ENCODE results near the gene BAZ2B. TPM values are rescaled to one million over a fixed set of nuclear protein-coding genes. Genes with fewer than 3 reads are reported as not detected.

Gene BAZ2B
- total and polyA plus RNA-seq, 2 donors (not counting 3 experiments of a cell fraction or from before 2014, with no cell fraction given) = 22.1 to 73.8 TPM

- no TSS peak for BruUV-seq (replicated peaks)
- no peak for TF ChIP-seq EZH2 (IDR thresholded peaks at IDR 0.05; ENCODE audit: borderline replicate concordance, low read depth, low read length, severe bottlenecking)
- peaks cover 7 to 8% of the 10 kb centered on the region in 2 experiments for H3K36me3 ChIP-seq (ENCODE audit: control insufficient read depth in 2 of 2, extremely low read depth in 1 of 2, insufficient read depth in 2 of 2, low read length in 2 of 2)
- ChIA-PET CTCF (interaction anchor here (0.6 to 1.2 kb wide), 3 partner anchors 15 to 143 kb away, joined by 3 to 4 read pairs (median 3); no protein-coding TSS in a partner anchor), POLR2A (no interaction called here)
- no peak overlapping the region for H3K27ac ChIP-seq (ENCODE audit: insufficient read depth, low read depth, low read length)
- intact Hi-C loops (cut with micrococcal nuclease) (no loop called here), dilution Hi-C loops (cut with MboI; ENCODE audit: extremely low pct_ligation_motif_present, low sequenced_read_pairs) (no loop called here)
- peaks cover 2% of the 10 kb centered on the region for H4K20me1 ChIP-seq (replicated peaks; ENCODE audit: control insufficient read depth, extremely low read depth, insufficient read depth, low read length)
- H3K9ac ChIP-seq (replicated peaks; ENCODE audit: extremely low read depth, insufficient read depth, low read length) = no peak overlapping the region
- H3K9me1 ChIP-seq (replicated peaks; ENCODE audit: control insufficient read depth, extremely low read depth, insufficient read depth, low read length) = no peaks in the 10 kb centered on the region
- H3K9me3 ChIP-seq (replicated peaks; ENCODE audit: control insufficient read depth, insufficient read depth, low read length) = no peaks in the 10 kb centered on the region
- H3K4me1 ChIP-seq (ENCODE audit: control insufficient read depth, extremely low read depth, insufficient read depth, low read length) = no peaks in the 10 kb centered on the region
- no peak overlapping the region for H2AFZ ChIP-seq (ENCODE audit: low read depth, low read length)
- DNase-seq (ENCODE audit: low read depth, low spot score) (no peak), FAIRE-seq (no peak)
- no peak overlapping the region for H3K4me3 ChIP-seq (replicated peaks in 1 of 3; ENCODE audit: insufficient read depth in 1 of 3, low read depth in 1 of 3, low read length in 3 of 3)
- no peaks in the 10 kb centered on the region for H3K79me2 ChIP-seq (ENCODE audit: control insufficient read depth, insufficient read depth, low read length)
- no peaks in the 10 kb centered on the region for H3K27me3 ChIP-seq (ENCODE audit: control insufficient read depth in 2 of 2, insufficient read depth in 2 of 2, low read length in 2 of 2)
- H3K4me2 ChIP-seq (ENCODE audit: insufficient read depth, low read length) = no peak overlapping the region
These were observed 169.5 kb downstream of the BAZ2B start for GRCh38 chr2:159446817-159447216.

- TF ChIP-seq MYC (IDR thresholded peaks at IDR 0.05; ENCODE audit: low read depth, low read length) (no peak), GATA2 (IDR thresholded peaks at IDR 0.05; ENCODE audit: insufficient read depth, insufficient read length, low read depth, low read length) (no peak), EZH2 (IDR thresholded peaks at IDR 0.05; ENCODE audit: borderline replicate concordance, low read depth, low read length, severe bottlenecking) (no peak)
- peaks cover 2% of the 10 kb centered on the region for H4K20me1 ChIP-seq (replicated peaks; ENCODE audit: control insufficient read depth, extremely low read depth, insufficient read depth, low read length)
- no peaks in the 10 kb centered on the region for H3K9me3 ChIP-seq (replicated peaks; ENCODE audit: control insufficient read depth, insufficient read depth, low read length)
- dilution Hi-C loops (cut with MboI; ENCODE audit: extremely low pct_ligation_motif_present, low sequenced_read_pairs) = no loop called here
- H3K9me1 ChIP-seq (replicated peaks; ENCODE audit: control insufficient read depth, extremely low read depth, insufficient read depth, low read length) = no peaks in the 10 kb centered on the region
- H3K9ac ChIP-seq (replicated peaks; ENCODE audit: extremely low read depth, insufficient read depth, low read length) = no peak overlapping the region
- BruUV-seq (replicated peaks) = no TSS peak
- no peaks in the 10 kb centered on the region for H3K4me1 ChIP-seq (ENCODE audit: control insufficient read depth, extremely low read depth, insufficient read depth, low read length)
- FAIRE-seq = no peak
- no peak overlapping the region for H2AFZ ChIP-seq (ENCODE audit: low read depth, low read length)
- ChIA-PET CTCF (interaction anchor here (0.6 to 1.2 kb wide), 3 partner anchors 15 to 142 kb away, joined by 3 to 4 read pairs (median 3); no protein-coding TSS in a partner anchor), POLR2A (no interaction called here)
- no peaks in the 10 kb centered on the region for H3K27me3 ChIP-seq (ENCODE audit: control insufficient read depth in 2 of 2, insufficient read depth in 2 of 2, low read length in 2 of 2)
- peaks cover 7 to 10% of the 10 kb centered on the region in 2 experiments for H3K36me3 ChIP-seq (ENCODE audit: control insufficient read depth in 2 of 2, extremely low read depth in 1 of 2, insufficient read depth in 2 of 2, low read length in 2 of 2)
- no peak overlapping the region for H3K4me2 ChIP-seq (ENCODE audit: insufficient read depth, low read length)
- DNase-seq (ENCODE audit: low read depth, low spot score) = no peak
- H3K27ac ChIP-seq (ENCODE audit: insufficient read depth, low read depth, low read length) = no peak overlapping the region
- intact Hi-C loops (cut with micrococcal nuclease) = no loop called here
- H3K4me3 ChIP-seq (replicated peaks in 1 of 3; ENCODE audit: insufficient read depth in 1 of 3, low read depth in 1 of 3, low read length in 3 of 3) = no peak overlapping the region
- no peaks in the 10 kb centered on the region for H3K79me2 ChIP-seq (ENCODE audit: control insufficient read depth, insufficient read depth, low read length)
These were observed 170.1 kb downstream of the BAZ2B start for GRCh38 chr2:159446201-159446600.

Data from endothelial cell of umbilical vein (primary cell).